Measurements from ENCODE around the gene INHBB.
"Not testable (repeated sequence)": the region's sequence is repeated elsewhere in the genome, so short reads cannot be mapped to it uniquely, and the experiment has no call there.

The INHBB gene

DNA sequence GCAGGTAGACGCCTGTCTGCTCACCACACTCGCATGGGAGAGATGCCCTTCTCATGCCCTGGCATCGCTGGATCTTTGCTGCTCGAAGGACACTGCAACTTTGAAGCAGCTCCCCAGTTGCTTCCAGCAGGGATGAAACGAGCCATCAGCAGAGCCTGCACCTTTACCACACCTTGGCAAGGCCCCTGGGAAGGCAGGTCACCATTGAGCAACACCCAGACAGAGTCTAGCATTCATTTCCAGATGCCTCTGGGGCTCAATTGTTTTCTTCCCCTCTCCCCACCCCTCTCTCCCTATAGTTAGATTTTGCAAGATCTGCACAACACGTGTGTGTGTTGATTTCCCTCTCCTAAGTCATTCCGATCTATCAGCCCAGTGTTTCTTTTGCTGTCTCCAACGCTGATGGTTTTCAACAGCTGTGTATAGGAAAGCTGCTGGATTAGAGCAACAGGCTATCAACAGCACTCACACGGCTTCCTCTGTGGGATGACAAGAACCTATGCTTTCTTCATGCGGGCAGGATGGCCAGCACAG lies 25.6 kb upstream of the INHBB start:
- Mint-ChIP-seq H3K4me1 (ENCODE audit: low read depth) (no peaks in the 10 kb centered on the region), H3K9me3 (no peaks in the 10 kb centered on the region), H3K27me3 (peaks cover 13% of the 10 kb centered on the region), H3K36me3 (ENCODE audit: low read depth) (no peaks in the 10 kb centered on the region), H3K4me3 (no peak overlapping the region), H3K27ac (no peak overlapping the region)
- intact Hi-C loops (cut with micrococcal nuclease): no loop called here

DNA sequence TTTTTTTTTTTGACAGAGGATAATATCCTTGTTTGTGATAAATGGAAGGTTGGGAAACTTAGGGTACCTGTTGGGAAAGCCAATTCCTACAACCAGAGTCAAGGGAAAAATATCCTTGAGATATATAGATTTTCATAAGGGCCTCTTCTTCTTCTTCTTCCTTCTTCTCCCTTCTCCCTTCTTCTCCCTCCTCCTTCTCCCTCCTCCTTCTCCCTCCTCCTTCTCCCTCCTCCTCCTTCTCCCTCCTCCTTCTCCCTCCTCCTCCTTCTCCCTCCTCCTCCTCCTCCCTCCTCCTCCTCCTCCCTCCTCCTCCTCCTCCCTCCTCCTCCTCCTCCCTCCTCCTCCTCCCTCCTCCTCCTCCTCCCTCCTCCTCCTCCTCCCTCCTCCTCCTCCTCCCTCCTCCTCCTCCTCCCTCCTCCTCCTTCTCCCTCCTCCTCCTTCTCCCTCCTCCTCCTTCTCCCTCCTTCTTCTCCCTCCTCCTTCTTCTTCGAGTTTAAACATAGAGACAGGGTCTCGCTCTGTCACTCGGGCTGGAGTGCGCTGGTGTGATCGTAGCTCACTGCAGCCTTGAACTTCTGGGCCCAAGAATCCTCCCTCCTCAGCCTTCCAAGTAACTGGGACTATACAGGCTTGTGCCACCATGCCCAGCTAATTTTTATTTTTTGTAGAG lies 24.9 kb upstream of the INHBB start:
- not testable (repeated sequence) for H3K9me3 Mint-ChIP-seq

DNA sequence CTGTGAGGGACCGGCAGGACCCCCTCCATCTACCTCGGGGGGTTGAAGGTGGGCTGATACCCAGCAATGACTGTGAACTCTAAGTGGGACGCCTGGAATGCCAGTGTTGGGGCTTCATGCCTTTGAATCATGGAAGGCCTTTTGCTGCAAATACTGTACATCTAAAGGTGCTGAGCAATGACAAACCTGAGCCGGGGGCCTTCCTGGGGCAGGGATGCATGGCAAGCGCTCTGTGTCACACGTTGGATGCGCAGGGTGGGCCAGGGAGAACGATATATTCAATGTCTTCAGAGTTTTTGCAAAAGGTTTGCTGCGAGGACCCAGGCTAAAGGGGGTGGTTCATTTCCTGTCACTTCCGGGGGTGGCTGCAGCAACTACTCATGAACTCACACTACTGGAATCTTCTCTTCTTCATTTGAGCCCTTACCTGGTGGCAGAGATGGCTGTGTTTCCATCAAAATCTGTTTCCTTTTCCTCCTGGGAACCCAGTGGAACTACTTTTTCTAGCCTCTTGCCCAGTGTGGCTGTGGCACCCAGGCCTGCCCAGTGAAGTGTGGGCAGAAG lies 24.1 kb upstream of the INHBB start:
- H3K4me1 Mint-ChIP-seq (ENCODE audit: low read depth): no peaks in the 10 kb centered on the region
- no peaks in the 10 kb centered on the region for H3K9me3 Mint-ChIP-seq
- no peaks in the 10 kb centered on the region for H3K36me3 Mint-ChIP-seq (ENCODE audit: low read depth)
- no peak overlapping the region for H3K27ac Mint-ChIP-seq
- intact Hi-C loops (cut with micrococcal nuclease): no loop called here
- H3K27me3 Mint-ChIP-seq: peaks cover 6% of the 10 kb centered on the region
- no peak overlapping the region for H3K4me3 Mint-ChIP-seq

More for the DNA sequence above, 24.9 kb upstream of the INHBB start:
- H3K4me3 Mint-ChIP-seq; H3K4me1 Mint-ChIP-seq (ENCODE audit: low read depth); intact Hi-C loops (cut with micrococcal nuclease); H3K27me3 Mint-ChIP-seq; H3K36me3 Mint-ChIP-seq (ENCODE audit: low read depth); H3K27ac Mint-ChIP-seq: not testable (repeated sequence)

DNA sequence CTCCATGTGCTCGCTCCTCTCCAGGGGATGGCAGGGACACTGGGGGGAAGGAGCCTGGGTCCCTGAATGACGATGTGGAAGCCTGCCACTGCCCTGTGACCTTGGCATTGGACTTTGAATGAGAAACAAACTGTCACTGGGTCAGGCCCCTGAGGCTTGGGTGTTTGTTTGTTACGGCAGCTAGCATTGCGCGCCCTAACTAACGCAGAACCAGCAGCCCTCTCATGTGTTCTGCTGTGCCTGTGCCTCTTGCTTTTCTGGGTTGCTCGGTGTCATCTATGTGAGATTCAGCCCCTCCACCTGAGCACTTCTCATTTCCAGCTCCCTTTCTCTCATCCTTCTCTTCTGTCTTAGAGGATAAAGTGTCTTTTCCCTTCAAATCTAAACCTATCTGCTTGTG lies 23.6 kb upstream of the INHBB start:
- H3K27me3 Mint-ChIP-seq: peaks cover 7% of the 10 kb centered on the region
- no peaks in the 10 kb centered on the region for H3K36me3 Mint-ChIP-seq (ENCODE audit: low read depth)
- no peak overlapping the region for H3K27ac Mint-ChIP-seq
- intact Hi-C loops (cut with micrococcal nuclease): no loop called here
- no peak overlapping the region for H3K4me3 Mint-ChIP-seq
- no peaks in the 10 kb centered on the region for H3K9me3 Mint-ChIP-seq
- H3K4me1 Mint-ChIP-seq (ENCODE audit: low read depth): no peaks in the 10 kb centered on the region

DNA sequence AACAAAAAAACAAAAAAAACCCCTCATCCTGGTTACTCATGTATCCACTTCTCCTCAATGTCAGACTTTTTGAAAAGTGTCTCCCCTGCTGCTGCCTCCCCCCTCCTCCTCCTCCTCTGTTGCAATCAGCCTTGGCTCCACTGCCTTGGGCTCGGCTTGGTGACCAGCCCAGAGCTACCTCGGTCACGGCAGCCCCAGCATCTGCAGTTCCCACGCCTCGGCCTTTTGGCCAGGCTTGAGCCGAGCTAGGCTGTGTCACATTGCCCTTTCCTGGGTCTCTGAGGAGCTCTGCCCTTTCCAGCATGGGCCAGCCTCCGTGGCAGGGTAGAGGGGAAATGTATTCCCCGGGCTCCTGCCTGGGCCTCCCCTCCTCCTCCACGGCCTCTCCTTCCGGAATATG lies 22.7 kb upstream of the INHBB start:
- no peak overlapping the region for H3K27ac Mint-ChIP-seq
- H3K4me3 Mint-ChIP-seq: no peak overlapping the region
- no peaks in the 10 kb centered on the region for H3K4me1 Mint-ChIP-seq (ENCODE audit: low read depth)
- intact Hi-C loops (cut with micrococcal nuclease): no loop called here
- no peaks in the 10 kb centered on the region for H3K9me3 Mint-ChIP-seq
- H3K36me3 Mint-ChIP-seq (ENCODE audit: low read depth): no peaks in the 10 kb centered on the region
- peaks cover 4% of the 10 kb centered on the region for H3K27me3 Mint-ChIP-seq

DNA sequence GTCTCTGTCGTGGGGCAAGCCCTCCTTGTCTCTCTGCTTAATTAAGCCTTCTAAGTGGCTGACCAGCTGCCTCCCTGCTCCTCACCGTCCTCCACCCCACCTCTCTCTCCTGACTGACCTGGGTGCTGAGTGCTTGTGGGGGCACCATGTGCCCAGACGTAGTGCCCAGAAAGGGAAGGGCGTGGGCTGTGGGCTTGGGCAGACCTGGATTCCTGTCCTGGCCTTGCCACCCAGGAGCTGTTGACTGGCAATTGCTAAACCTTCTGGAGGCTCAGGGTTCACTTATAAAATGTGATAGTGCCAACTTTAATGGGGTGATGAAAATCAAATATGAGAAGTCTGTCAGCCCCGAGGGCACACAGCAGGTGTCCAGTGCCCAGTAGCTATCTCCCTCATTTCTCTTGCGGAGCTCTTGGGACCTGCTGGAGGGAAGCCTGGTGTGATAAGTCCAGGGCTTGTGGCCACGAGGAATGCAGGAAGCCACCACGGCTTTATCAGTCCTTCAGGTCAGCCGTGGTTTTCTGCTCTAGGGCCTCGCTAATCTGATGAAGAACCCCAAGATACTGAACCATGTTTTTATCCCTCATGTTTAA lies 22.0 kb upstream of the INHBB start:
- Mint-ChIP-seq H3K36me3 (ENCODE audit: low read depth) (no peaks in the 10 kb centered on the region), H3K4me1 (ENCODE audit: low read depth) (no peaks in the 10 kb centered on the region), H3K27ac (no peak overlapping the region), H3K4me3 (no peak overlapping the region), H3K27me3 (peaks cover 3% of the 10 kb centered on the region), H3K9me3 (no peaks in the 10 kb centered on the region)
- intact Hi-C loops (cut with micrococcal nuclease): no loop called here

DNA sequence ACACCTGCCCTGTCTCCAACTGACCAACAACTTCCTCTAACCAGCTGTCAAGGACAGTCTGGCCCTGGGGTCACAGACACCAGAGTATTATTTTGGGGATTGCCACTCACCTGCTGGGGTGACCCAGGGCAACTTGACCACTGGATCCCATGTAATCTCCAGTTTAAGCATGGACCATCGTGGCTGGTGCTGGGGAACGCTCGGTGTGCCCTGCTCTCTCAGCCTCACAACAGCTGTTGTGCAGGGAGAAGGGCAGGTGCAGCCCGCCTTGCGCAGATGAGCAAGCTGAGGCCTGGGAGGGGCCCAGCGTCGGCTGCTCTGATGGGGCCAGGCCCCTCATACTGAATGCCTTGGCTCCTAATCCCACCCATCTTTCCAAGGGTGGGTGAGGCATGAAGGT lies 21.0 kb upstream of the INHBB start:
- Mint-ChIP-seq H3K4me1 (ENCODE audit: low read depth) (no peaks in the 10 kb centered on the region), H3K4me3 (no peak overlapping the region), H3K27me3 (peaks cover 3% of the 10 kb centered on the region), H3K9me3 (no peaks in the 10 kb centered on the region), H3K27ac (no peak overlapping the region), H3K36me3 (ENCODE audit: low read depth) (no peaks in the 10 kb centered on the region)
- intact Hi-C loops (cut with micrococcal nuclease): no loop called here

DNA sequence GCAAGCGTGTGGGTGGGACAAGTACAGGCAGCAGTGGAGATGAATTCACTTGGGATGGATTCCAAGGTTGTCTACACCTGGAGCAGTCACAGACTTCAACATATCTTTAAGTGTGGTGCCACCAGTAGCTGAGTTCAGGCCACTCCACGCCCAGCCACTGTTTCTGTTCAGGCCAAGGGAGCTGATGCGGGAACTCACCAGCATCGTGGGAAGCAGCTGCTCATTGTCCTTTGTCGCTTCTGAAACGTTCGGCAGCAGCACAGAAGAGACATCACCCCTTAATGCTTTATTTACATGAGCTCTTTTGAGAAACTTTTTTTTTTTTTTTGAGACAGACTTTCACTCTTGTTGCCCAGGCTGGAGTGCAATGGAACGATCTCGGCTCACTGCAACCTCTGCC lies 19.9 kb upstream of the INHBB start:
- Mint-ChIP-seq H3K9me3 (no peaks in the 10 kb centered on the region), H3K4me3 (no peak overlapping the region), H3K27me3 (peaks cover 7% of the 10 kb centered on the region), H3K27ac (no peak overlapping the region), H3K4me1 (ENCODE audit: low read depth) (peaks cover under 1% of the 10 kb centered on the region), H3K36me3 (ENCODE audit: low read depth) (no peaks in the 10 kb centered on the region)
- intact Hi-C loops (cut with micrococcal nuclease): no loop called here

DNA sequence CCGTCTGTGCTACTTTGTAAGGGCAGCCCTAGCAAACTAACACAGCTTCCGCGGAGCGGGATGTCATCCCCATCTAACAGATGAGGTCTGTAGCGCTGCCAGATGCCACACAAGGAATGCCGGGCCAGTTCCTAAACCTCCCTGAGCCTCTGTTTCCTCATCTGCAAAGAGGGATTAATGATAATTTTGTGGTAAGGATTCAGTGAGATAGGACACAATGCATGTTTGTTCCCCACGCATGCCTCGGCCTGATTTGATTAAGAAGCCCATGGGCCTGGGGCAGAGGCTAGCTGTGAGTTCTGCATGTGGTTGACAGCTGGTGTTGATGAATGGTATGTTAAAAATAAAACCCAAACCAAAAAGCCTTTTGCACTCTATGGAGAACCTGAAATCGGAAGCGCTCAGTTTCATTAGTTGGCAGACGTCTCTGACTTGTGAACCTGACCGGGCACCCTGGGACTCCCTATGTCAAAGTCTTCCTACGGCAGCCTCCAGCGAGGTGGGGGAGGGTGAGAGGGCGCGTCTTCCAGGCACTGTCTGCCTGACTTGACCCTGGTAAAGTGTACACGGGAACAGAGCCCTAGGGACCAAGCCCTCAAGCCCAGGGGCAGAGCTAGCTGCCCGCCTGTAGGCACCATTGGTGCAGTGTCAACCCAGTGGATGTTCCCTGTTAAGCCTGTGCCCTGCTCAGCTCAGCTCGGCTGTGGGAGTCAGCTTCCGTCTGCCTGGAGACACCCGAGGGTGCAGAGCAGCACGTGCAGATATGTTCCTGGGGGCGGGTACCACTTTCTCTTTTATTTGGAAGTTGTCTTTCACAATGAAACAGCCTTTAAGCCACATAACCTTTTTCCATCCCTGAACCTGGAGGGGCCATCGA lies 14.8 kb upstream of the INHBB start:
- Mint-ChIP-seq H3K27me3 (peaks cover 24% of the 10 kb centered on the region), H3K9me3 (no peaks in the 10 kb centered on the region), H3K36me3 (ENCODE audit: low read depth) (no peaks in the 10 kb centered on the region), H3K4me3 (no peak overlapping the region), H3K4me1 (ENCODE audit: low read depth) (peaks cover 13% of the 10 kb centered on the region), H3K27ac (no peak overlapping the region)
- intact Hi-C loops (cut with micrococcal nuclease): no loop called here

DNA sequence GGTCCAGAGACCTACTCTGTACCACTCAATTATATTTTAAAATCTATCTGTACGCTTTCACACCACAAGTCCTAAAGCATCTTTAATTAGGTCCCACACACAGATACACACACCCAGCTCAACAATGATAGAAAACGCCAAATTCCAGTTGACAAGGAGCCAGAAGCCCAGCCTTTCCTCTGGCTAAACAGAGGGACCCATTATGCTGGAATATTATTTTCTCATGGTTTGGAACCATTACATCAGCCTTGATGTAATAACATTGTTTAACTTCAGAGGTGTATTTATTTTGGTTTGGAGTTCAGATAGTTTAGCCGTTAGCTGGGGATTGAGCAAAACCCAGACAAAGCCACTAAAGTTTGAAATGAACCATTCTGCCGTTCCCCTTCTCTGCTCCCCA lies 14.0 kb upstream of the INHBB start:
- no peak overlapping the region for H3K27ac Mint-ChIP-seq
- no peaks in the 10 kb centered on the region for H3K9me3 Mint-ChIP-seq
- no peak overlapping the region for H3K4me3 Mint-ChIP-seq
- intact Hi-C loops (cut with micrococcal nuclease): no loop called here
- peaks cover 17% of the 10 kb centered on the region for H3K4me1 Mint-ChIP-seq (ENCODE audit: low read depth)
- peaks cover 27% of the 10 kb centered on the region for H3K27me3 Mint-ChIP-seq
- no peaks in the 10 kb centered on the region for H3K36me3 Mint-ChIP-seq (ENCODE audit: low read depth)

DNA sequence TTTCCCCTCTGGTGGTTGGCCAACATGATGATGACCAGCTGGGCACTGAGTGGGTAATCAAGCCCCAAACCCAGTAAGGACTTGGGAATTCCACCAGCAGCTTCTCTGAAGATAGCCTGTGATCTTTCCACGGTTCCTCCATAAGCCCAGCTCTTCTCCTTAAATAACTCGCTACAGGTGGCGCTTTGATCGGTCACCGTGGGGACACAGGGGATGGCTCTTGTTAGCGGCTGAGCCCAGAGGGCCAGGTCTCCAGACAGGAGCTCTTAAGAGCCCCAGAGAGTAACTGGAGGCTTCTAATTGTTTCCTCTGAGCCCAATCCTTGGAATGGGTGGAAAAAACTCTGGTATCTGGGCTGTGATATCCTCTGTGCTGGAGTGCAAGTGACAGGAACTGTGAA lies 13.6 kb upstream of the INHBB start:
- no peak overlapping the region for H3K27ac Mint-ChIP-seq
- peaks cover 22% of the 10 kb centered on the region for H3K4me1 Mint-ChIP-seq (ENCODE audit: low read depth)

DNA sequence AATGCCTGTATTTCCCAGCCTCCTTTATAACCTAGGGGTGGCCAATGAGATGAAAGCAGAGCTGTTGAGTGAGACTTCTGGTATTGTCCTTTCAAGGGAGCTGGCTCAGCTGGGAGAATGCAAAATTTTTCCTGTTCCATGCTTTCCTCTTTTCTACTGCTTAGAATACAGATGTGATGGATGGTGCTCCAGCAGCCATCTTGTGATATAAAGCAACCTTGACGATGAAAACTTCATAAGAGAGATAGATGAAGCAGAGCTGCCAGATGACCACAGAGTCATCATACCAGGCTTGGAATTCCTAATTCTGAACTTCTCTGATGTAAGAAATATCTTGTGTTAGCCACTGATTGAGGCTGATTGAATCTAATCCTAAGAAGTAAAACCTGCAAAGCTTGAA lies 11.9 kb upstream of the INHBB start:
- Mint-ChIP-seq H3K36me3 (ENCODE audit: low read depth) (no peaks in the 10 kb centered on the region), H3K27me3 (peaks cover 28% of the 10 kb centered on the region), H3K9me3 (no peaks in the 10 kb centered on the region), H3K4me3 (no peak overlapping the region), H3K27ac (no peak overlapping the region), H3K4me1 (ENCODE audit: low read depth) (peaks cover 38% of the 10 kb centered on the region)
- intact Hi-C loops (cut with micrococcal nuclease): no loop called here

More for the DNA sequence above, 13.6 kb upstream of the INHBB start:
- no peaks in the 10 kb centered on the region for H3K36me3 Mint-ChIP-seq (ENCODE audit: low read depth)
- peaks cover 28% of the 10 kb centered on the region for H3K27me3 Mint-ChIP-seq
- H3K4me3 Mint-ChIP-seq: no peak overlapping the region
- no peaks in the 10 kb centered on the region for H3K9me3 Mint-ChIP-seq
- intact Hi-C loops (cut with micrococcal nuclease): no loop called here

DNA sequence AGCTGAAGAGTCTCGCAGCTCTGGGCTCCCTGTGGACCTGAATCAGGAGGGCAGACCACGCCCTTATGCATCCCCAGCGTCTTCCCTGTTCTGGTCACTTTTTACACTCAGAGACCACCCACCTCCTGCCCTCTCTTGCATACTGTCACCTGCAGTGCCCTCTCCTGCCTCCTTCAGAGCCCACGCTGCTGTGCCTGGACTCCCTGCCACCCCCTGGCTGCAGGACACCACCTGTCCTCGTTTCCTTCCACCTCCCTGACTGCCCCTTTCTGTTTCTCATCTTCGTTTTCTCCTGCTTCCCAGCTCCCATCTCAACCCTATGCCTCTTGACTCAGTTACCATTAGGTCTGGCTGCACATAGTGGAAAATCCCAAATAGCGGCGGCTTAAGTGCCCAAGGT lies 9.2 kb upstream of the INHBB start:
- peaks cover 46% of the 10 kb centered on the region for H3K4me1 Mint-ChIP-seq (ENCODE audit: low read depth)
- no peak overlapping the region for H3K4me3 Mint-ChIP-seq
- H3K27me3 Mint-ChIP-seq: peaks cover 26% of the 10 kb centered on the region
- H3K36me3 Mint-ChIP-seq (ENCODE audit: low read depth): no peaks in the 10 kb centered on the region
- intact Hi-C loops (cut with micrococcal nuclease): no loop called here
- peak overlapping the region; percentile 21 for H3K27ac Mint-ChIP-seq
- H3K9me3 Mint-ChIP-seq: no peaks in the 10 kb centered on the region

DNA sequence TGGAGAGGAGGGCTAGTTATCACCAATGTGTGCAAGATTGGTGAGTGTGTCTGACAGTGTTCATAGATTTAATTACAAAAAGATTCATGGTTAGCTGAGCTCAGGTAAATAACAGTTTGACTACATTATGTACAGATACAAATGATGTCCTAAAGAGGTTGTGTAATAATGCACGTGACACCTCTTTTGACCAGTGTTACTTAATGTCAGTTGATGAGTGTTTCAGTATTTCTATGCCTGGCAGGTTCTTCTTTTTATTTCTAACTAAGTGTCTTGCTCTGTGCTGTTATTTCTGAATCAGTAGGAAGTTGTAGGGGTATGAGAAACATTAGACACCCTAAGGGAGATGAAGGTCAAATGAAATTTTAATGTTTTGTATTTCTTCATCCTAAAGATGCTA lies 7.9 kb upstream of the INHBB start:
- H3K4me3 Mint-ChIP-seq: no peak overlapping the region
- no peaks in the 10 kb centered on the region for H3K9me3 Mint-ChIP-seq
- H3K4me1 Mint-ChIP-seq (ENCODE audit: low read depth): peaks cover 54% of the 10 kb centered on the region
- intact Hi-C loops (cut with micrococcal nuclease): no loop called here
- H3K27ac Mint-ChIP-seq: peak overlapping the region; percentile 70
- peaks cover 34% of the 10 kb centered on the region for H3K27me3 Mint-ChIP-seq
- no peaks in the 10 kb centered on the region for H3K36me3 Mint-ChIP-seq (ENCODE audit: low read depth)
